AG09309 (cell line): ENCODE data around the gene MBNL3.

Experiments
- DNase-seq: peaks from one replicate; pipeline ENCODE4 v3.0.0-alpha.2; 2010; ENCODE audit warnings: low read depth
- H3K4me3 ChIP-seq: 2 replicates; pipeline ENCODE4 v1.5.1; 2011; ENCODE audit warnings: mild to moderate bottlenecking, low read depth, low read length, moderate library complexity; ENCODE audit not compliant: control insufficient read depth
- CTCF ChIP-seq: IDR thresholded peaks from 2 replicates; pipeline ENCODE4 v1.5.1; 2011; ENCODE audit warnings: mild to moderate bottlenecking, low read depth, low read length, inconsistent platforms; ENCODE audit not compliant: insufficient read depth, control insufficient read depth; ENCODE audit errors: missing control alignments

MBNL3 gene

DNA sequence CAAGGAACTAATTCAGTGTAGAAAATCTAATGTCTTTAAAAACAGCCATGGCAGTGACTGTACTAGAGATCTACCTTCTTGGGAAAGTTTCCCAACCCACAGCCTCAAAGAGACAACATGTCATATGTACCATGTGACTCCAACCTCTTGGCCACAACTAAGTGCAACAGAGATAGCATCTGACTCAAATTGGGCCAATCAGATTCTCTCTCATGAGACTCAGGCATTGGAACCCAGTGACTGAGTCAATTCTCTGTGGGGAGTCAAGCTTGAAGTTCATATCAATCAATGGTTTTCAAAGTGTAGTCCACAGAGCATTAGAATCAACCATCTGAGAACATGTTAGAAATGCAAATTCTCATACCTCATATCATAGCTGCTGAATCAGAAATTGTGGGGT lies 123.3 kb downstream of the MBNL3 start:
- no peak for TF ChIP-seq CTCF
- DNase-seq: no peak
- no peak overlapping the region for H3K4me3 ChIP-seq

DNA sequence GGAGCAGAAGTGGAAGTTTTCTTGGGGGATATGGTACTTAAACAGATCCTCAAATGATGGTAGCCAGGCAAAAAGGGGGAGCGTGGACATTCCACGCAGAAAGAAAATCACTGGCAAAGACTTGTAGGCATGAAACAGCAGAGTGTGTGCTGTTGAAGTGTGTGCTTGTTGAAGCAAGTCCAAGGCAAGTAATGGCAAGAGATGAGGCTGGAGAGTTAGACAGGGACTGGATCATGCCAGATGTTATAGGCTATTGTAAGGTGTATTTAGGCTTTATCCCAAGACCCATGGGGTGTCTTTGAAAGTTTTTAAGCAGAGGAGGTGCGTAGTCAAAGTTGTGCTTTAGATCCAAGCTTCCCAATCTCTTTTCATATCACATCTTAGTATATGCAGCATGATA lies 124.5 kb downstream of the MBNL3 start:
- TF ChIP-seq CTCF: no peak
- no peak overlapping the region for H3K4me3 ChIP-seq
- DNase-seq: no peak

GRCh38 chrX:132353430-132353829 lies 135.4 kb downstream of the MBNL3 start:
- TF ChIP-seq CTCF: no peak
- no peak for DNase-seq

DNA sequence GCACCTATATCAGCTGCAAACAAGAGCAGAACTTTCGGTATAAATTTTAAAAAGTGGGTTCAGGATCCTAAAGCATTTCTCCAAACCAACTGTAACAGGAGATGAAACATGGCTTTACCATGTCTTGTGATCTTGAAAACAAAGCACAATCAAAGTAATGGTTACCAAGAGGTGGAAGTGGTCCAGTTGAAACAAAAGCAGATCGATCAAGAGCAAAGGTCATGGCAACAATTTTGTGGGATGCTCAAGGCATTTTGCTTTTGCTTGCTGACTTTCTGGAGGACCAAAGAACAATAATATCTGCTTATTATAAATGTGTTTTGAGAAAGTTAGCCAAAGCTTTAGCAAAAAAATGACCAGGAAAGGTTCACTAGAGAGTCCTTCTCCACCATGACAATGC lies 152.7 kb downstream of the MBNL3 start:
- TF ChIP-seq CTCF: no peak

More at GRCh38 chrX:132353430-132353829, 135.4 kb downstream of the MBNL3 start:
- H3K4me3 ChIP-seq: no peak overlapping the region

GRCh38 chrX:132333351-132333750 lies 155.5 kb downstream of the MBNL3 start:
- no peak for DNase-seq
- TF ChIP-seq CTCF: no peak
- H3K4me3 ChIP-seq: no peak overlapping the region

More for the DNA sequence above, 152.7 kb downstream of the MBNL3 start:
- H3K4me3 ChIP-seq: no peak overlapping the region
- no peak for DNase-seq

- no peak overlapping the region for H3K4me3 ChIP-seq
- TF ChIP-seq CTCF: no peak
- DNase-seq: no peak
Observed at GRCh38 chrX:132331532-132331931, 157.3 kb downstream of the MBNL3 start.

GRCh38 chrX:132331000-132331399 lies 157.8 kb downstream of the MBNL3 start:
- no peak for DNase-seq
- H3K4me3 ChIP-seq: no peak overlapping the region
- no peak for TF ChIP-seq CTCF
